HG03159 (cell line): Measurements from ENCODE around the gene C3orf52.

Source experiments
- ATAC-seq: cut with Tn5 transposase; IDR thresholded peaks from one replicate; pipeline ENCODE4 v1.9.1; 2021; ENCODE audit warnings: mild to moderate bottlenecking, moderate library complexity; ENCODE audit not compliant: unreplicated experiment

C3orf52 gene

GRCh38 chr3:112117841-112118571 is 31.8 kb downstream of the C3orf52 start:
- peak; percentile 27 for ATAC-seq

GRCh38 chr3:112119962-112120836 is 34.0 kb downstream of the C3orf52 start:
- no peak for ATAC-seq

- ATAC-seq = no peak
Observed at GRCh38 chr3:112121577-112122547, 35.7 kb downstream of the C3orf52 start.

- no peak for ATAC-seq
Observed at GRCh38 chr3:112122870-112123269, 36.7 kb downstream of the C3orf52 start.

GRCh38 chr3:112123548-112123947 is 37.4 kb downstream of the C3orf52 start:
- ATAC-seq = no peak

- ATAC-seq = no peak
Observed at GRCh38 chr3:112124907-112125607, 38.9 kb downstream of the C3orf52 start.

GRCh38 chr3:112126511-112126911 is 40.3 kb downstream of the C3orf52 start:
- no peak for ATAC-seq

- ATAC-seq = no peak
Observed at GRCh38 chr3:112127522-112128494, 41.6 kb downstream of the C3orf52 start.

- peak; percentile 71 for ATAC-seq
Observed at GRCh38 chr3:112128843-112129727, 42.9 kb downstream of the C3orf52 start.

GRCh38 chr3:112129925-112130637 is 43.9 kb downstream of the C3orf52 start:
- no peak for ATAC-seq

- ATAC-seq = no peak
Observed at GRCh38 chr3:112130638-112130993, 44.4 kb downstream of the C3orf52 start.

GRCh38 chr3:112131111-112131510 is 44.9 kb downstream of the C3orf52 start:
- ATAC-seq = no peak

- ATAC-seq = no peak
Observed at GRCh38 chr3:112132088-112132487, 45.9 kb downstream of the C3orf52 start.

GRCh38 chr3:112132554-112132953 is 46.4 kb downstream of the C3orf52 start:
- ATAC-seq = peak; percentile 0

- ATAC-seq = peak; percentile 61
Observed at GRCh38 chr3:112132975-112133448, 46.8 kb downstream of the C3orf52 start, which contains the start of gene GCSAM. TSS of gene GCSAM (minus strand) at chr3:112133248. CDS start at chr3:112133120, 128 bp downstream.

GRCh38 chr3:112133626-112134334 is 47.6 kb downstream of the C3orf52 start:
- no peak for ATAC-seq
